ENCODE measurements around the gene RTN4R. TPM values are rescaled to one million over a fixed set of nuclear protein-coding genes. Genes with fewer than 3 reads are reported as not detected.

RTN4R gene
- total and polyA plus RNA-seq, 2 of the 13 experiments (the other 11 are each of a cell fraction or from before 2014, with no cell fraction given) = 0.22 to 0.77 TPM

- H3K27me3 ChIP-seq (ENCODE audit: control insufficient read depth in 1 of 2, insufficient read depth in 2 of 2, low read length in 2 of 2) = peaks cover 9 to 28% of the 10 kb centered on the region in 2 experiments; a peak in 4 of 5 replicates
- BruUV-seq (replicated peaks) = no TSS peak
- H2AFZ ChIP-seq (ENCODE audit: low read length) = no peak overlapping the region
- H4K20me1 ChIP-seq (ENCODE audit: insufficient read depth, low read length) = no peaks in the 10 kb centered on the region
- H3K9ac ChIP-seq (ENCODE audit: insufficient read depth, low read depth, low read length) = no peak overlapping the region
- TF ChIP-seq ASH2L (IDR thresholded peaks at IDR 0.05; ENCODE audit: insufficient read length, low read depth, low read length) (no peak), HMG20B (CRISPR knock-in tag; conservative IDR thresholded peaks at IDR 0.05) (no peak), EP300 (IDR thresholded peaks at IDR 0.05; ENCODE audit: low read depth in 2 of 2, low read length in 2 of 2) (no peak), EP300 (CRISPR knock-in tag; IDR thresholded peaks at IDR 0.05; ENCODE audit: borderline replicate concordance) (no peak), HNRNPUL1 (IDR thresholded peaks at IDR 0.05; ENCODE audit: low read depth, low read length) (no peak), NFE2L2 (IDR thresholded peaks at IDR 0.05; ENCODE audit: low read length) (no peak), SNAI1 (CRISPR knock-in tag; IDR thresholded peaks at IDR 0.05; ENCODE audit: borderline replicate concordance) (no peak), NBN (conservative IDR thresholded peaks at IDR 0.05) (no peak), EEA1 (CRISPR knock-in tag; IDR thresholded peaks at IDR 0.05; ENCODE audit: borderline replicate concordance) (no peak), ZNF230 (CRISPR knock-in tag; IDR thresholded peaks at IDR 0.05) (no peak), BRD4 (CRISPR knock-in tag; IDR thresholded peaks at IDR 0.05) (no peak), ZNF383 (CRISPR knock-in tag; IDR thresholded peaks at IDR 0.05; ENCODE audit: borderline replicate concordance) (no peak), FOXK2 (IDR thresholded peaks at IDR 0.05) (no peak), RBM39 (IDR thresholded peaks at IDR 0.05; ENCODE audit: low read depth, low read length, poor library complexity, severe bottlenecking) (no peak), PHF8 (CRISPR knock-in tag; IDR thresholded peaks at IDR 0.05) (no peak), ATAD3A (CRISPR knock-in tag; IDR thresholded peaks at IDR 0.05) (no peak), GLI4 (CRISPR knock-in tag; IDR thresholded peaks at IDR 0.05; ENCODE audit: borderline replicate concordance) (no peak)
- POLR2A ChIA-PET = no interaction called here
- H3K4me2 ChIP-seq (ENCODE audit: low read depth, low read length) = no peak overlapping the region
- intact Hi-C loops (cut with micrococcal nuclease; ENCODE audit: unreplicated experiment) (no loop called here), in situ Hi-C loops (cut with HindIII; ENCODE audit: extremely low pct_ligation_motif_present, low pct_unique_long_range_greater_than_20kb) (no loop called here)
- H3K27ac ChIP-seq (ENCODE audit: extremely low read length, insufficient read depth, low read length) = no peak overlapping the region
- CTCF ChIA-PET (ENCODE audit: low intra/inter-chr PET ratio, low total read pairs) = no interaction called here
- H3K4me3 ChIP-seq (replicated peaks in 1 of 3; ENCODE audit: insufficient read depth in 1 of 3, low read depth in 2 of 3, low read length in 3 of 3) = no peak overlapping the region
- FAIRE-seq = no peak
- no peak for DNase-seq (ENCODE audit: low spot score)
- no peaks in the 10 kb centered on the region for H3K36me3 ChIP-seq (replicated peaks in 1 of 2; ENCODE audit: control insufficient read depth in 1 of 2, insufficient read depth in 2 of 2, low read length in 2 of 2)
- H3K9me3 ChIP-seq (ENCODE audit: low read length) = no peaks in the 10 kb centered on the region
- H3K4me1 ChIP-seq (ENCODE audit: insufficient read depth, low read length) = 0 out of 2 replicates have a peak, but pooled peaks cover 10% of the 10 kb centered on the region
- WGBS (ENCODE audit: low lambda C conversion rate) = 21% methylated on average over 10 of the region's 29 CpGs
- no peaks in the 10 kb centered on the region for H3K79me2 ChIP-seq (ENCODE audit: insufficient read depth, low read length)
- ATAC-seq = no peak
Measured at GRCh38 chr22:20223421-20224255, 44.5 kb downstream of the RTN4R start.

Measured in HepG2 (cell line).